ENCODE data around the gene BOD1L1.

DNA sequence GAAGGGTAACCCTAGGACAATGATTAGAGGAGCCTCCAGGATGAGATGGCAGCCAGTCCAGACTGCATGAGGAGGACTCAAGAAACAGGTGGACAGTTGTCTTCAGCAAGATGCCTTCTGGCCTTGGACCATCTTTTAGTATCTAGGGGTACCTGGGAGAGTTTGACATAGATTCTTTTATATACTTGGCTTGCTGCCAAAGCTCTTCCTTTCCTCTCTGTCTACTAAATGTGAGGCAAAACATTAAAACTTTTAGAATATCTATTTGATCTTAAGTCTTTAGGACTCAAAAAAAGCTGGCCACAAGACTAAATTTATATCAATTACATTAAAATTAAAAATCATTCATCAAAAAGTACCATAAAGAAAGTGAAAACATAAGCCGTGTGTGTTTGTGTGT is 64.6 kb downstream of the BOD1L1 start:
- TF ChIP-seq POLR2AphosphoS5 (IDR thresholded peaks at IDR 0.05; ENCODE audit: borderline replicate concordance, low read depth, low read length), result no peak
- TF ChIP-seq EZH2 (IDR thresholded peaks at IDR 0.05), result no peak
- TF ChIP-seq FOXP2 (optimal IDR thresholded peaks at IDR 0.05; ENCODE audit: control extremely low read depth, extremely low read length, insufficient read depth), result no peak
